Loucy (cell line): Measurements from ENCODE around the gene PPP1R2B.

Source experiments
- EZH2phosphoT487 ChIP-seq: fragments of 200-600 bp; IDR thresholded peaks from 2 replicates; pipeline ENCODE4 v1.6.1; 2018; ENCODE audit warnings: antibody characterized with exemption, mild to moderate bottlenecking, moderate library complexity, borderline replicate concordance
- TF ChIP-seq, protein P1 (sequence below): fragments of 200-600 bp; sonication (generic); conservative IDR thresholded peaks from 2 replicates; pipeline ENCODE4 v1.5.1; 2014; ENCODE audit warnings: mild to moderate bottlenecking, antibody characterized with exemption, low read length

- TF ChIP-seq, protein P1, sequence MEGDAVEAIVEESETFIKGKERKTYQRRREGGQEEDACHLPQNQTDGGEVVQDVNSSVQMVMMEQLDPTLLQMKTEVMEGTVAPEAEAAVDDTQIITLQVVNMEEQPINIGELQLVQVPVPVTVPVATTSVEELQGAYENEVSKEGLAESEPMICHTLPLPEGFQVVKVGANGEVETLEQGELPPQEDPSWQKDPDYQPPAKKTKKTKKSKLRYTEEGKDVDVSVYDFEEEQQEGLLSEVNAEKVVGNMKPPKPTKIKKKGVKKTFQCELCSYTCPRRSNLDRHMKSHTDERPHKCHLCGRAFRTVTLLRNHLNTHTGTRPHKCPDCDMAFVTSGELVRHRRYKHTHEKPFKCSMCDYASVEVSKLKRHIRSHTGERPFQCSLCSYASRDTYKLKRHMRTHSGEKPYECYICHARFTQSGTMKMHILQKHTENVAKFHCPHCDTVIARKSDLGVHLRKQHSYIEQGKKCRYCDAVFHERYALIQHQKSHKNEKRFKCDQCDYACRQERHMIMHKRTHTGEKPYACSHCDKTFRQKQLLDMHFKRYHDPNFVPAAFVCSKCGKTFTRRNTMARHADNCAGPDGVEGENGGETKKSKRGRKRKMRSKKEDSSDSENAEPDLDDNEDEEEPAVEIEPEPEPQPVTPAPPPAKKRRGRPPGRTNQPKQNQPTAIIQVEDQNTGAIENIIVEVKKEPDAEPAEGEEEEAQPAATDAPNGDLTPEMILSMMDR, result no peak
- TF ChIP-seq EZH2phosphoT487, result no peak
Measured at GRCh38 chr5:156883316-156883875, 33.3 kb downstream of the PPP1R2B start.
